Adrenal gland (tissue), 12 donors: Measurements from ENCODE around the gene TPRG1L. TPM values are rescaled to one million over a fixed set of nuclear protein-coding genes. Genes with fewer than 3 reads are reported as not detected.

Experiments used
- DNase-seq, 7 donors: peaks; one replicate each; pipeline ENCODE4 v3.0.0-alpha.2; 2019 to 2020
- H3K27ac ChIP-seq, 5 donors: fragments of 200-600 bp; sonication (generic) in 4 of 5; 1 replicate in 3 of 5; 2 replicates in 2 of 5; pipeline versions ENCODE4 v1.5.1 to v1.8.0; 2016 to 2020; ENCODE audit warnings: mild to moderate bottlenecking in 1 of 5
- H3K27me3 ChIP-seq: fragments of 200-600 bp; 2 replicates; pipeline ENCODE4 v1.8.0; 2021
- H3K36me3 ChIP-seq, 2 donors: fragments of 200-600 bp; replicated peaks in 1 of 2; 1 replicate in 1 of 2; 2 replicates in 1 of 2; pipeline versions ENCODE4 v1.5.1 to v1.8.0; 2018 to 2022
- H3K4me1 ChIP-seq, 2 donors: fragments of 200-600 bp; replicated peaks in 1 of 2; 1 replicate in 1 of 2; 2 replicates in 1 of 2; pipeline versions ENCODE4 v1.5.1 to v1.8.0; 2018 to 2021
- H3K4me3 ChIP-seq, 4 donors: fragments of 200-600 bp; sonication (generic) in 3 of 4; one replicate each; pipeline ENCODE4 v1.5.1; 2016 to 2018
- H3K9me3 ChIP-seq, 3 donors: fragments of 200-600 bp; sonication (generic) in 1 of 3; replicated peaks in 1 of 3; 1 replicate in 2 of 3; 2 replicates in 1 of 3; pipeline versions ENCODE4 v1.5.1 to v1.8.0; 2016 to 2021
- POLR2A ChIP-seq, 2 donors: fragments of 450-650 bp; IDR thresholded peaks; one replicate each; pipeline ENCODE4 v1.6.1; 2017; ENCODE audit warnings: antibody characterized with exemption in 2 of 2, mild to moderate bottlenecking in 2 of 2, moderate library complexity in 1 of 2
- WGBS, 4 donors: extraction: QIAGEN DNeasy Blood & Tissue Kit in 2 of 4; methylation state at CpG; one replicate each; pipeline versions ENCODE4 v1.1.5 to v1.1.7; 2013 to 2017; 5-methylcytosine and 5-hydroxymethylcytosine counted together
- intact Hi-C, 2 donors: fragments of 100-400 bp; cut with DNase I; formaldehyde crosslinking; loops; one replicate each; pipeline versions ENCODE4 v1.14.1 to v1.15.0; 2022 to 2023
- polyA plus RNA-seq, 3 donors: library from polyadenylated mRNA; stranded (reverse); fragments of 200-250 nt in 2 of 3; fragments of 350-450 nt in 1 of 3; fragmentation: Illumina TruSeq in 1 of 3; extraction: RNeasy Lipid Tissue Mini Kit (QIAGEN cat#74804) in 1 of 3; gene quantifications; one replicate each; pipeline ENCODE4 v1.2.3, GENCODE V29; 2013 to 2014
- total RNA-seq, 9 donors: library from RNA; depleted of rRNA in 4 of 9; stranded (reverse); fragments of >200 nt in 4 of 9; fragments of 120-200 nt in 1 of 9; fragmentation: NEBNext Ultra II Directional in 1 of 9; extraction: Animal tissue kit (Norgen Biotek cat#: 25700) in 1 of 9; gene quantifications; one replicate each; pipeline versions ENCODE4 v1.1.0 to v1.2.4, GENCODE V29; 2013 to 2023
- TF ChIP-seq, protein P1 (sequence below), 6 experiments: fragments of 450-650 bp in 4 of 6; fragments of 200-600 bp in 2 of 6; sonication (generic) in 1 of 6; IDR thresholded peaks; 1 replicate in 5 of 6; 2 replicates in 1 of 6; pipeline versions ENCODE4 v1.5.1 to v1.8.0; 2016 to 2021; ENCODE audit warnings: antibody characterized with exemption in 6 of 6, mild to moderate bottlenecking in 2 of 6, moderate library complexity in 1 of 6
- donor health status: healthy with polysubstance abuse.
- donor health status: Bipolar disorder and iron deficiency.
- donor health status: DM: yes; HTN: yes; CAD: no.
- donor health status: DM: no; HTN: no; CAD: no.
- donor health status: DM: no; HTN: no; CAD: no.
- donor health status: DM: yes; HTN: yes; CAD: no.

The TPRG1L gene
- total and polyA plus RNA-seq, 12 donors: 15.8 to 52.1 (median 41.4) TPM

DNA sequence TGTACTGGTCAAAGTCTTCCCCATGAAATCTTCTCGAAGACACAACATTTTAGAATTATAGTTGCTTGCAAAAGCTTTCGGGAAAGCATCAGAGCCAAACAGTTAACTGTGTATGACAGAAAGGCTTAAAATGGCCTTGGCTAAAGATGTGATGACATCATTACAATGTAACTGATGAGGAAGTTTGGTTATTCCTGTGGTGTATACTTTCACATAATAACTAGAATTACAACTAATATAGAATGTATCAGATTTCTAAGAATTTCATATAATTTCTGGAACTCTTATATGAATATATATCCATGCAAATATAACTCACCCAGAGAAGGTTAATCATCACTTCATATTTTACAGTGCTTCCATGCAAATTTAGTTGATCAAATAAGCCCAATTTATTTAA, 35.9 kb downstream of the TPRG1L start:
- 68 to 82% (median 79%) methylated on average over 2 of the region's 2 CpGs for WGBS, 4 donors
- Histone ChIP-seq H3K27ac (no peak overlapping the region), H3K4me1 (no peaks in the 10 kb centered on the region), H3K4me3 (no peak overlapping the region), H3K9me3 (no peaks in the 10 kb centered on the region), H3K27me3 (no peaks in the 10 kb centered on the region), H3K36me3 (no peaks in the 10 kb centered on the region)
- TF ChIP-seq POLR2A (IDR thresholded peaks at IDR 0.05): no peak
- TF ChIP-seq, protein P1, sequence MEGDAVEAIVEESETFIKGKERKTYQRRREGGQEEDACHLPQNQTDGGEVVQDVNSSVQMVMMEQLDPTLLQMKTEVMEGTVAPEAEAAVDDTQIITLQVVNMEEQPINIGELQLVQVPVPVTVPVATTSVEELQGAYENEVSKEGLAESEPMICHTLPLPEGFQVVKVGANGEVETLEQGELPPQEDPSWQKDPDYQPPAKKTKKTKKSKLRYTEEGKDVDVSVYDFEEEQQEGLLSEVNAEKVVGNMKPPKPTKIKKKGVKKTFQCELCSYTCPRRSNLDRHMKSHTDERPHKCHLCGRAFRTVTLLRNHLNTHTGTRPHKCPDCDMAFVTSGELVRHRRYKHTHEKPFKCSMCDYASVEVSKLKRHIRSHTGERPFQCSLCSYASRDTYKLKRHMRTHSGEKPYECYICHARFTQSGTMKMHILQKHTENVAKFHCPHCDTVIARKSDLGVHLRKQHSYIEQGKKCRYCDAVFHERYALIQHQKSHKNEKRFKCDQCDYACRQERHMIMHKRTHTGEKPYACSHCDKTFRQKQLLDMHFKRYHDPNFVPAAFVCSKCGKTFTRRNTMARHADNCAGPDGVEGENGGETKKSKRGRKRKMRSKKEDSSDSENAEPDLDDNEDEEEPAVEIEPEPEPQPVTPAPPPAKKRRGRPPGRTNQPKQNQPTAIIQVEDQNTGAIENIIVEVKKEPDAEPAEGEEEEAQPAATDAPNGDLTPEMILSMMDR (IDR thresholded peaks at IDR 0.05): no peak
- intact Hi-C loops: no loop called here
- DNase-seq: no peak

DNA sequence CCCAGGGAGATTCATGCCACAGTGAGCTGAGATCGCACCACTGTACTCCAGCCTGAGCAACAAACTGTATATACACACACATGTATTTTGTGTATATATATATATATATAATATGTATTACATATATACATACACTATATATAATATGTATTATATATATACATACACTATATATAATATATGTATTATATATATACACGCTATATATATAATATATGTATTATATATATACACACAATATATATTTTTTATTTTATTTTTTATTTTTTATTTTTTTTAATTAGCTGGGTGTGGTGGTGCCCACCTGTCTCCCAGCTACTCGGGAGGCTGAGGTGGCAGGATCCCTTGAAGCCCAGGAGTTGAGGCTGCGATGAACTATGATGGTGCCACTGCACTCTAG, 36.8 kb downstream of the TPRG1L start:
- DNase-seq: no peak
- WGBS, 4 donors: 92 to 95% (median 95%) methylated on average over 4 of the region's 4 CpGs
- Histone ChIP-seq H3K27me3 (no peaks in the 10 kb centered on the region), H3K4me3 (no peak overlapping the region), H3K4me1 (no peaks in the 10 kb centered on the region), H3K9me3 (no peaks in the 10 kb centered on the region), H3K27ac (no peak overlapping the region), H3K36me3 (no peaks in the 10 kb centered on the region)
- TF ChIP-seq POLR2A (IDR thresholded peaks at IDR 0.05): no peak
- TF ChIP-seq, protein P1 (IDR thresholded peaks at IDR 0.05): no peak
- intact Hi-C loops: no loop called here

DNA sequence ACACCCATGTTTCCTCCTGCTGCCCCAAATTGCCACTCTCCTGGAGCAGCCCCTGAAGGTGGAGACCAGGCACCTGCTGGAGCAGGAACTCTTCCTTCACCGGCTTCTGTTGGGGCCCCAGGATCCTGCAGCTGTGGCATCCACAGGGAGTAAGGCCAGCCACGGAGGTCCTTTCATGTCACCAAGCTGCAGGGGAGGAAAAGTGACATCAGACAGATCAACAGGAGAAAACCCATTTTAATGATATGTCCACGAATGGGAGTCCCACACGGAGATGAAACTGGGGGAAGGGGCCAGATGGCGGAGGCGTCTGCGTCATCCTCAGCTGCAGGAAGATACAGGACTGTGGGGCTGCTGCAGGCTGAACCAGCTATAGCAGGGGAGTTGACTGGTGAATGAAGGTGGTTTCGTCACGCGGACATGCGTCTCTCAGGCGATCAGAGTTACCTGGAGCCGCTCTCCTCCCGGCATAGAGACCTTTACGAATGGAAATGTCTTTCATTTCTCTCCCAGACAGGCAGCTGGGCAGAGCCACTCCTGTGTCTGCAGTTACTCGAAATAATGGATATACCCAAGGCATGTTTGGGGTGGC, 37.4 kb downstream of the TPRG1L start:
- intact Hi-C loops: no loop called here
- Histone ChIP-seq H3K9me3 (no peaks in the 10 kb centered on the region), H3K27me3 (no peaks in the 10 kb centered on the region), H3K4me1 (no peaks in the 10 kb centered on the region), H3K36me3 (no peaks in the 10 kb centered on the region), H3K4me3 (no peak overlapping the region), H3K27ac (no peak overlapping the region)
- WGBS, 4 donors: 86 to 92% (median 89%) methylated on average over 16 of the region's 16 CpGs
- TF ChIP-seq POLR2A (IDR thresholded peaks at IDR 0.05): no peak
- TF ChIP-seq, protein P1 (IDR thresholded peaks at IDR 0.05): no peak
- DNase-seq: no peak

DNA sequence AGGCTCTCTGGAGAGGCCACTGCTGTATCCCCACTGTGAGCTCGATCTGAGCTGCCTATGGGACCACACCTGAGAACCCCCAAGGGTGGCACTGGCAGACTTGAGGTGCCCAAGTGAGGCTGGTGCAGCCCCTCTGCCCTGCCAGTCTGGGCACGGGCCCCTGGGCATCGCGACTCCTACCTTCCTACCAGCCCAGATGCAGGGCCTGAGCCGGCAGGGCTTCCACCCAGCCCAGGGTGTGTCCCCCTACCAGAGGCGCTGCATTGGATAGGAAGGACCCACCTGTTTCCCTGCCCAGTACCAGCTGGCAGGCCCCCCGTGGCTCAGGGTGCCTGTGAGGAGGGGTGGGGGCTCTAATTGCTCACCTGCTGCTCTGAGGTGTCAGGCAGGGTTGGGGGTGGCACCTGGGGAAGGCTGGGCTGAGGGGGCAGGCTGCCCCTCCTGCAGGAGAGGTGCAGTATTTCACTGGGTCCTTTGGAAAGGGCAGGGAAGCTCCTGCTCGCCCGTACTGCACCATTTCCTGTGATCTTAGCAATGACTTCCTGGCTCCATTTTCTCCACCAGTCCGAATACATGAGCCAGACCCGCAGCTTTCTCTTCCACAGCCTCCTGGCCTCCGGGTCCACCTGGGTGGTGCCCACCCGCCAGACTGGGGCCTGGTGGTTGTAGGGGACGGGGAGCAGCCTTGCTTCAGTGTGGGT, 39.3 kb downstream of the TPRG1L start:
- intact Hi-C loops: no loop called here
- H3K27ac ChIP-seq: no peak overlapping the region
- H3K4me1 ChIP-seq: peaks cover 0 to 6% of the 10 kb centered on the region in 2 donors
- TF ChIP-seq, protein P1 (IDR thresholded peaks at IDR 0.05): no peak
- TF ChIP-seq POLR2A (IDR thresholded peaks at IDR 0.05): no peak
- no peak for DNase-seq
- H3K27me3 ChIP-seq: no peaks in the 10 kb centered on the region
- 82 to 88% (median 86%) methylated on average over 11 to 14 of the region's 14 CpGs for WGBS, 4 donors
- no peaks in the 10 kb centered on the region for H3K36me3 ChIP-seq
- H3K4me3 ChIP-seq: no peak overlapping the region
- no peaks in the 10 kb centered on the region for H3K9me3 ChIP-seq
